NCI-H1417 (cell line): ENCODE measurements around the gene UBE4B.
"Not testable (repeated sequence)": the region's sequence is repeated elsewhere in the genome, so short reads cannot be mapped to it uniquely, and the experiment has no call there.

Source experiments
- DNase-seq, 3 experiments: peaks; one replicate each; lab custom pipeline; 2025; lab: John Stamatoyannopoulos, UW

UBE4B gene

DNA sequence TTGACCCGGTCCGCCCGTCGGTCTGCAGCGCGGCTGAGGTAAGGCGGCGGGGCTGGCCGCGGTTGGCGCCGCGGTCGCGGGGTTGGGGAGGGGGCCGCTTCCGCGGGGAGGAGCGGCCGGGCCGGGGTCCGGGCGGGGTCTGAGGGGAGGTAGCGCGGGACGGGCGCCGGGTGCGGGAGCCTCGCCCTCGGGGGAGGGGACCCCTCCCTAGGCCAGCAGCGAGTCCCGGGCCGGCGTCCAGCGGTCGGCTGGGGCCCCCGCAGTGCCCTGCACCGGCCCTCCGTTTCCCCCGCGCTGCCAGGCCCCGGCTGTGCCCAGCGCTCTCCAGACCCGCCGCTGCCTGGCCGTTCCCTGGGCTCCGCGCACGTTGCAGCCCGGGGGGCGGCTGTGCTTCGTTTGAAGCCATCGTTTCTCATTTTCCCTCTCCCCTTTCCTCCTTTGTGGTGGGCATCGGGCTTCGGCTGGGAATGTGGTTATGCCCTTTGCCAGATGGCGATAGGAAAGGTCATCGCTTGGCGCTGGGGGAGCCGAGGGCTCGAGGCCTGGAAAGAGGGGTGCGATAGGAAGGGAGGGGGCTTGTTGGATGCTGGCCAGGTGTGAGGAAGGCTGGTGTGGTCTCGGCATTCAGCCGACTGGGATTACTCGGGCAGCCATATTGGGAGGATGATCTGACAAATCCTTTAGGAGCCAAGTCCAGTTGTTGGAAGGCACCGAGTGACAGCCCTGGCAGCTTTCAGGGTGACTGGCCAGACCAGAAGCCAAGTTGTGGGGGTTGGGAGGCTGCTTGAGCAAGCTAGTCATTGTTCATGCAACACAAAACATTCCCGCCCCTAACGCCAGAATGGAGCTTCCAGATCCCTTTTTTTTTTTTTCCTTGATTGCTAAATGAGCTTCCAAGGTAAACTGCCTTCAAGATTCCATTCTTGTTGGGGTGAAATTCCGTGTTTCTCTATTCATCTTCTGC, 178.4 kb downstream of the UBE4B start:
- DNase-seq = peak; percentile 44 to 79 (median 68)

DNA sequence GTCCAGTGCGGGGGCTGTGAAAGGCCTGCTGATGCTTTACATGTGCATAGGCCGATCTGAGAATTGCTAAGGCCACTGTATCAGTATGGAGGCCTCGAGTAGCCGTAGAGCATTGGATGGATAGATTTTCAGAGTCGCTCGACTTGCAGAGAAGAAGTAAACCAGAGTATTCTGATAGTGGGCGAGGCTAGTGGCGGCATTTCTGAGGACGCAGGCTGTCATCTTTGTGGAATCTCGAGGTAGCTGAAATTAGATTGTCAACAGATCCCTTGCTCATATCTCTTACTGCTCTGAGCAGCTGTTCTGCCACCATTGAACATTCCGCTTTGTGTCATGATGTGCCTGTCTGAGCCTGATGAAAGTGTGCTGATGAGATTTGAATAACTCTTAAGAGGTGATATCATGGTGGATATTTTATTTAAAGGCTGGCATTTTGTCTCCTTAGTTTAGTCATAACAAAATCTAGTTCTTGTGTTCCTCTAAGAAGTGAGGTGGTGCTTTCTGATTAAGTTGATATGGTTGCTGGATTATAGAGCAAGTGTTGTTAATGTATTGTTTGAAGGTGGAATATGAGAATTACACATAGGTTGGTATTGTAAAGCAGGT, 179.2 kb downstream of the UBE4B start:
- peak in 2 of 3 experiments; percentile 44 to 79 for DNase-seq

DNA sequence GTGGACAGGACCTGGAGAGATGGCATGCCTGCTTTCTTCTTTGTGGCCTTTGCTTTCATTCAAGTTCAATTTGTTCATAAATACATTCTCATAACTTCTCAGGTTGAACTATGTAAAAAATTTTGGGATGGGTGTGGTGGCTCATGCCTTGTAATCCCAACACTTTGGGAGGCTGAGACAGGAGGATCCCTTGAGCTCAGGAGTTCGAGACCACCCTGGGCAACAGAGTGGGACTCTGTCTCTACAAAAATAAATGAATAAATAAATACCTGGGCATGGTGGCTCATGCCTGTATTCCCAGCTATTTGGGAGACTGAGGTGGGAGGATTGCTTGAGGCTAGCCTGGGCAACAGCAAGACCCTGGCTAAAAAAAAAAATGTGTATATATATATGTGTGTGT, 179.7 kb downstream of the UBE4B start:
- no peak for DNase-seq

DNA sequence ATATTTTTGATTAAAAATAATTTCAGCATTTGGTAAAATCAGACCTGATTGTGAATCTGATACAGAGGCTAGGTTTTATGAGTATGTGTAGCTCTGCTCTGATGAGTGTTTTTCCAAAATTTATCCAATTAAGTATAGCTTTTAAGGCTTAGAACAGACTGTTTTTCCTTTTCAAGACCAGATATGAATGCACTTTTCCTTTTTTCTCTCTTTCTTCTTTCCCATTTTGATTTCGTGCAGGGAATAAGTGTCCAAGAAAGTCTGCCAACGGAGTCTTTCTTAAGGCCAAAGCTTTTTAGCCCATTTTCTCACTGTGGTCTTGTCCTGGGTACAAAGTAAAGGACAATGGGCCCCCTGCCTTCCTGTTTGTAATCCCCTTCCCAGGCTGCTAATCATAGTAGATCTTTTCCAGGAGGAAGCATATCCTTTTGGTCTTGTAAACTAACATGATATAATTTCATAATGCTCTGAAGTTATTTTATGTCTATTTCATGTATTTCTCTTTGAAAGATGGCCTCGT, 180.5 kb downstream of the UBE4B start:
- no peak for DNase-seq

DNA sequence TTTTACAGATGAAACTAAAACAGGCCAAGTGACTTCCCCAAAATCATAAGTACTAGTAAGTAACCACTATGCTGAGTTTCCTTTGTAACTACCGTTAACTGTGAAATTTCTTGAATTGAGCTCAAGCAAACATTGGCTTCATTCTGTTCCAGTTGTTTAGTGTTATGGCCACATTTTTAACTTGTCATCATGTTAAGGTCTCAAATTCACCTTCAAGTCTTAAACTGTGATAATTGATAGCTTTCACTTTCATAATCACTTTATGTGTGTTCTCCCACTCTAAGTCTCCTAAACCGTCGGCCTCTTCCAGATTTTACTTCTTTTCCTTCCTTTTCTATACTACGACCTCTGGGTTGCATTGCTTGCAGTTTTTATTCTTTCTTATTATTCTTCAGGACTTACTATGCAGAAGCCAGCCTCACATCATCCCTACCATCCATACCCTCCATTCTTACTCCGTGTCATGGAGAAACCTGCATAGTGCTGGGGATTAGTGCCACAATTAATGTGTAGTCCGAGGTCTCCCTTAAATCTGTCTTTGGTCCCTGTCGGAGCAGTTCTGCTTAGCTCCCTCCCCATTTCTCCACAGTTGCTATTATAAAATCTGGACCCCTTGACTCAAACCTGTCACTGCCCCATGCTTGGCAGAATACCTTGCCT, 183.5 kb downstream of the UBE4B start:
- no peak for DNase-seq

DNA sequence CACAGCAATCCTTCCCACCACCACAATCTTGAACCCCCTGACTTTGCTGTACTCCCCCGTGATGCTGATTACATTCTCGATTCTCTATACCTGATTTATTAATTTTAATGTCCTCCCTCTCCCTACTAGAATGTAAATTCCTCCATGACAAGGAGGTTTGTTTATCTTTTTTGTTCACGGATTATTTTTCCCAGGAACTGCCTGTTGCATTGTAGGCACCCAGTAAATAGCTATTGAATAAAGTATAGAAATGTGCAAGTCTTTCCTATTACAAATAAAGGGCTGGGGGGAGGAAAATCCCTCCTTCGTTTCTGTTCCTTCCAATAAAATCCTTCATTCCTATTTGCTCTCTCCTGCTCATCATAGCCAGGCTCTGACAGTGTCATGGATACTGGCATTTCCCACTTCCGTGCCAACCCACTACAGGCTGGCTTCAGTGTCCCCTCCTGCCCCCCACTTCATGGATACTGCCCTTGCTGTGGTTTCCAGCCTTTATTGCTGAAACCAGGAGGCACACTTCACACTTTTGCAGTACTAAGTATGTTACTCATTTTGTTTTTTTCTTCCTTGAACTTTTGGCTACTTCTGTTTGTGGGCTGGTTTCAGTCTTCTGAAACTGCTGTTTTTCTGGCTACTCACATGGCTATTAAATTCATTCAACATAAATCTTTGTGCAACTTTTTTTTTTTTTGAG, 185.1 kb downstream of the UBE4B start:
- DNase-seq = no peak

DNA sequence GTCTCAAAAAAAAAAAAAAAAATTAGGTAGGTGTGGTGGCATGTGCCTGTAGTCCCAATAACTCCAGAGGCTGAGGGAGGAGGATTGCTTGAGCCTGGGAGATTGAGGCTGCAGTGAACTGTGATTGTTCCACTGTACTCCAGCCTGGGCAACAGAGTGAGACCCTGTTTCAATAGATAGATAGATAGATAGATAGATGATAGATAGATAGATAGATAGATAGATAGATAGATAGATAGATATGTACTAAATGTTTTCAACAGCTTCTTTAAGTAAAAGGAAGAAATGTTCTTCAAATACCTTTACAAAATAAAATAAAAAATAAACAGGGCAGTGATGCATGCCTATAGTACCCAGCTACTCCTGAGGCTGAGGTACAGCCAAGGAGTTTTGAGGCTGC, 187.4 kb downstream of the UBE4B start:
- no peak for DNase-seq

DNA sequence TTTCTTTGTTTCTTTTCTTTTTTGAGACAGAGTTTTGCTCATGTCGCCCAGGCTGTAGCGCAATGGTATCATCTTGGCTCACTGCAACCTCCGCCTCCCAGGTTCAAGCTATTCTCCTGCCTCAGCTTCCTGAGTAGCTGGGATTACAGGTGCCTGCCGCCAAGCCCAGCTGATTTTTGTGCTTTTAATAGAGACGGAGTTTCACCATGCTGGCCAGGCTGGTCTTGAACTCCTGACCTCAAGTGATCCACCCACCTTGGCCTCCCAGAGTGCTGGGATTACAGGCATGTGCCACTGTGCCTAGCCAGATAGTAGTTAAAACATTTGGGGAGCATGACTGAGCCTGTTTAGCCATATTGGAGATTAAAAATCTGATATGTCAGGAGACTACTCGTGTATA, 187.9 kb downstream of the UBE4B start:
- DNase-seq = not testable (repeated sequence)

DNA sequence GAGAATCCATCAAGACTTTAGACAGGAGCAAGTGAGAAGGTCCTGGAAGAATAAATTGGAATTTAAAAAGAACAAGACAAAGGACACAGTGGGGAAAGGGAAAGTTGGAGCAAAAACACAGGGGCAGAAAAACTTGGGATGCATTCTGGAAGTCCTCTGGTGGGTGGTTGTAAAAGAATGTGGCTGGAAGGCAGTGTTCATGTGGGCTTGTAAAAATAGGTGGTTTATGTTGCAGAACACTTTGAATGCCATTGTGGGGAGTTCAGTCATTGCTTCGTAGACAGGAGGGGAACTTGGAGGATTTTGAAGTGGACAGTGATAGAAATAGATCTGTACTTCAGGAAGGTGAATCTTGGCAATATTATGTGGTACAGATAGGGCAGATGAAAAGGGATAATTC, 192.8 kb downstream of the UBE4B start:
- no peak for DNase-seq

DNA sequence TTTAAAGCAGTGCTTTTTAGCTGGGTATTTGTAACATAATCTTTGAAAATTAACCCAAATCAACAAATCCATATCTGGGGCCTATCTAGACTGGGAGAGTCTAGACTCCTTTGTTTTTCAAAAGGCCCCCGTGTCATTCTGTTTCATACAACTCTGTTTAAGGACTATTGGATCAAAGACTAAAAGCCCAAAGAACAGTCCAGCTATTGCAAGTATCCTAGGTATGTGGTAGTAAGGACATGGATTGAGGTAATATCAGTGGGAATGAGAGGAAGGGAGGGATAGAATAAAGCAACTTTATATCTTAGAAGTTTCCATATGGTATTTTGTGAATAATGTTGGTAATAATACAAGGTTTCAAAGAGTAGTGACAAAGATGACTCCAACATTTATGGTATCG, 195.8 kb downstream of the UBE4B start:
- no peak for DNase-seq

DNA sequence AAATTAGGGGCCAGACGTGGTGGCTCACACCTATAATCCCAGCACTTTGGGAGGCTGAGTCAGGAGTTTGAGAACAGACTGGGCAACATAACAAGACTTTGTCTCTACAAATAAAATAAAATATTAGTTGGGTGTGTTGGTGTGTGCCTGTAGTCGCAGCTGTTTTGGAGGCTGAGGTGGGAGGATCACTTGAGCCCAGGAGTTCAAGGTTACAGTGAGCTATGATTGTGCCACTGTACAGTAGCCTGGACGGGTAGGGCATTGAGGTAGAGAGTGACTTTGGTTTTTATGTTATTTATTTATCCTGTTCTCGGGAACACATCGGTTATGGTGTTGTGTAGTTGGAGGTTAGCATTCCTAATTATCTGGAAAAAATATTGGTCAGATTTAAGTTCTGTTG, 197.1 kb downstream of the UBE4B start:
- no peak for DNase-seq
